Purkinje cell (primary cell): ENCODE data around the gene PAX7. TPM values are rescaled to one million over a fixed set of nuclear protein-coding genes. Genes with fewer than 3 reads are reported as not detected.

Experiments used
- polyA plus RNA-seq: library from polyadenylated mRNA; unstranded; fragments of >200 nt; fragmentation: Nextera tagmentation; gene quantifications from 2 replicates; pipeline ENCODE4 v1.2.1, GENCODE V29; 2014

Gene PAX7
- not detected in 2 replicates for polyA plus RNA-seq

DNA sequence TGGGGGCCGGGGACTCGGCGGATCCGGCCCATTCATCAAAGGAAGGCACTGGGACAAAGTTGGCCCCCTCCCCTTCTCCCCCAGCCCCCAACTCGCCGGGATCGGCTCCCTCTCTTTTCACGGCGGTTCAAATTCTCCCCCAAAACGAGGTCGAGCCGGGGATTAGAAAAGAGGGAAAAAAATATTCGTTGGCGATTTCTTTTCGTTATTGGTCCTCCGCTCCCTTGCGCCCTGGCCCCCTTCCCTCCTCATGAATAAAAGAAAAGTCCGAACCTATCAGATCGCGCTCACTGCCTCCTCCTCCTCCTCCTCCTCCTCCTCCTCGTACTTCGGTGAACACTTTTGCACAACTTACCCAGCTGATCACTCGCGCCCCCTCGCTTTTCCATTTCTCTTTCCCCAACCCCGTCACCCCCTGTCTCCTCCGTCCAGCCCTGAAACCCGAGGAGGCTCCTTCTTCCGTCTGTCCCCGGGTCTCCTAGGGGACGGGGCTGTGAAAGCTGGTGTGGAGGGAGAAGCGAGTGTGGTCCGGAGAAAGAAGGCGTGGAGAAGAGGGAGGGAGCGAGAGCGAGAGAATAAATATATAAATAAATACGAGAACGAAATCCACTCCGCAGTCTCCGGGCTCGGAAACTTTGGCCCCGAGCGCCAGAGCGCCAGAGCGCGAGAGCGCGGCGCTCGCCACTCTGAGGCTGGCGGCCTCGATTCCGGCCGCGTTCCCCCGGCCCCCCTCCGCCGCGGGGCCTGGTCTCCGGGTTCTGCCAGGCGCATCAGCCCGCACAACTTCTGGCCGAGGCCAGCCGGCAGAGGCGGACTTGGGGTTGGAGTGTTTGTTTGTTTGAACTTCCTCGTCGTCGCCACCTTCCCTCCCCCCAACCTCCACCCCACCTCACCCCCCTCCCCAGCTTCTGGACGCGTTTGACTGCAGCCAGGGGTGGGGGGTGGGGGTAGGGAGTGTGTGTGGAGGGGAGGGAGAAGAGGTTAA, at the start of gene PAX7:
Gene PAX7 (plus strand): TSS at position 336 of the 985 bp plus-strand sequence. CDS start 758 bp downstream, outside the sequence.

Other genes starting within 250 kb of the PAX7 start
- not detected in 2 replicates for gene KLHDC7A, start 149.9 kb upstream of the PAX7 start, polyA plus RNA-seq
- not detected in 2 replicates for gene TAS1R2, start 228.8 kb downstream of the PAX7 start, polyA plus RNA-seq